Mesothelial cell of epicardium (in vitro differentiated cells): ENCODE data around the gene COL26A1. TPM values are rescaled to one million over a fixed set of nuclear protein-coding genes. Genes with fewer than 3 reads are reported as not detected.

ENCODE experiments used
- DNase-seq, 2 experiments: peaks; one replicate each; pipeline ENCODE4 v3.0.0; 2021; ENCODE audit warnings: low spot score in 2 of 2; ENCODE audit not compliant: unreplicated experiment in 2 of 2
- H3K27ac Mint-ChIP-seq: 2 replicates; pipeline ENCODE4 v1.8.0; 2021; ENCODE audit warnings: mixed read lengths
- H3K27me3 Mint-ChIP-seq: 2 replicates; pipeline ENCODE4 v1.8.0; 2021; ENCODE audit warnings: low read depth, mixed read lengths
- H3K36me3 Mint-ChIP-seq: 2 replicates; pipeline ENCODE4 v1.8.0; 2021; ENCODE audit warnings: mixed read lengths
- H3K4me1 Mint-ChIP-seq: 2 replicates; pipeline ENCODE4 v1.8.0; 2021; ENCODE audit warnings: mixed read lengths
- H3K4me3 Mint-ChIP-seq: 2 replicates; pipeline ENCODE4 v1.8.0; 2021; ENCODE audit warnings: mild to moderate bottlenecking, moderate library complexity, mixed read lengths
- H3K9me3 Mint-ChIP-seq: 2 replicates; pipeline ENCODE4 v1.8.0; 2021; ENCODE audit warnings: mixed read lengths
- total RNA-seq: library from RNA; stranded (reverse); gene quantifications from 3 replicates; pipeline ENCODE4 v1.2.1, GENCODE V29; 2021
- TF ChIP-seq, protein P1 (sequence below): fragments of 200-600 bp; sonication (generic); IDR thresholded peaks from one replicate; pipeline ENCODE4 v1.5.0; 2021; ENCODE audit warnings: antibody characterized with exemption; ENCODE audit not compliant: unreplicated experiment

The COL26A1 gene
- total RNA-seq, 1 donor from 2014 or later, result 105 TPM

DNA sequence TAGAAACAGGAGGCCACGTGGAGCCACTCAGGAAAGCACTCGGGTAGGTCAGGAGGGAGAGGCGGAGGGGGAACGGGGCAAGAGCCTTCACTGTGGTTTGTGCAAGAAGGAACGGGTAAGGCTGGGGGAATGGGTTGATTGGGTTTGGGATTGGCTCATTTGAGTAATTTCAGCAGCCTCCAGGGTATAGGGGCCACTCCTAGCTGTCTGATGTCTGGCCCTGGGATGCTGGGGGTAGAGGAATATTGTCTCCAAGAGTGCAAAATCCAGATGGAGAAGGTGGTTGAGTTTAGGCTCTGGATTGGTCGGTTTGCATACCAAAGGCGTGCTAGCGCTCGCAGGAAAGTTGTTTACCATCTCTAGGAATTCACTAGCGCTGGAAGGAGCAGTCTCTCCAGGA is 219.2 kb downstream of the COL26A1 start:
- H3K4me3 Mint-ChIP-seq, result no peak overlapping the region
- no peak overlapping the region for H3K27ac Mint-ChIP-seq
- H3K27me3 Mint-ChIP-seq, result peaks cover 4% of the 10 kb centered on the region
- peaks cover 9% of the 10 kb centered on the region for H3K9me3 Mint-ChIP-seq
- H3K36me3 Mint-ChIP-seq, result no peaks in the 10 kb centered on the region
- H3K4me1 Mint-ChIP-seq, result peaks cover 17% of the 10 kb centered on the region
- TF ChIP-seq, protein P1, sequence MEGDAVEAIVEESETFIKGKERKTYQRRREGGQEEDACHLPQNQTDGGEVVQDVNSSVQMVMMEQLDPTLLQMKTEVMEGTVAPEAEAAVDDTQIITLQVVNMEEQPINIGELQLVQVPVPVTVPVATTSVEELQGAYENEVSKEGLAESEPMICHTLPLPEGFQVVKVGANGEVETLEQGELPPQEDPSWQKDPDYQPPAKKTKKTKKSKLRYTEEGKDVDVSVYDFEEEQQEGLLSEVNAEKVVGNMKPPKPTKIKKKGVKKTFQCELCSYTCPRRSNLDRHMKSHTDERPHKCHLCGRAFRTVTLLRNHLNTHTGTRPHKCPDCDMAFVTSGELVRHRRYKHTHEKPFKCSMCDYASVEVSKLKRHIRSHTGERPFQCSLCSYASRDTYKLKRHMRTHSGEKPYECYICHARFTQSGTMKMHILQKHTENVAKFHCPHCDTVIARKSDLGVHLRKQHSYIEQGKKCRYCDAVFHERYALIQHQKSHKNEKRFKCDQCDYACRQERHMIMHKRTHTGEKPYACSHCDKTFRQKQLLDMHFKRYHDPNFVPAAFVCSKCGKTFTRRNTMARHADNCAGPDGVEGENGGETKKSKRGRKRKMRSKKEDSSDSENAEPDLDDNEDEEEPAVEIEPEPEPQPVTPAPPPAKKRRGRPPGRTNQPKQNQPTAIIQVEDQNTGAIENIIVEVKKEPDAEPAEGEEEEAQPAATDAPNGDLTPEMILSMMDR, result no peak
- no peak for DNase-seq

DNA sequence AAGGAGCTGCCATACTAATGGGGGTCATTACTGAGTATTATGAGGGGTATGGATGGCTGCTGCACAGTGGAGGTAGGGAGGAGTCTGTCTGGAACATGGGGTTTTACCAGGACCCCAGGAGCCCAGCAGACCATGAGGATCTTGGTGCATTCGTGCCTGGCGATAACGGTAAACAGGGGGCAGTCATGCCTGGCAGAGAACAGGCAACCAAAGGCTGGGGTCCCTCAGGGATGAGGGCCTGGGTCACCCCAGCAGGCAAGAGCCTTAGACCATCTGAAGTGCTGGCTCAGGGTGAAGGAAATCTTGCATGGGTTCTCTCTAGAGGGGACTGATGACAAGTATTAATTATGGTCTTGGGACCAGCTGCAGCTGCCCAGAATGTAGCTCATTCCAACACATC is 220.3 kb downstream of the COL26A1 start:
- DNase-seq, result peak in 1 of 2 experiments; percentile 26
- H3K27ac Mint-ChIP-seq, result no peak overlapping the region
- TF ChIP-seq, protein P1, result no peak
- H3K36me3 Mint-ChIP-seq, result no peaks in the 10 kb centered on the region
- H3K27me3 Mint-ChIP-seq, result peaks cover 8% of the 10 kb centered on the region
- H3K4me3 Mint-ChIP-seq, result no peak overlapping the region
- peaks cover 26% of the 10 kb centered on the region for H3K4me1 Mint-ChIP-seq
- peaks cover 9% of the 10 kb centered on the region for H3K9me3 Mint-ChIP-seq

DNA sequence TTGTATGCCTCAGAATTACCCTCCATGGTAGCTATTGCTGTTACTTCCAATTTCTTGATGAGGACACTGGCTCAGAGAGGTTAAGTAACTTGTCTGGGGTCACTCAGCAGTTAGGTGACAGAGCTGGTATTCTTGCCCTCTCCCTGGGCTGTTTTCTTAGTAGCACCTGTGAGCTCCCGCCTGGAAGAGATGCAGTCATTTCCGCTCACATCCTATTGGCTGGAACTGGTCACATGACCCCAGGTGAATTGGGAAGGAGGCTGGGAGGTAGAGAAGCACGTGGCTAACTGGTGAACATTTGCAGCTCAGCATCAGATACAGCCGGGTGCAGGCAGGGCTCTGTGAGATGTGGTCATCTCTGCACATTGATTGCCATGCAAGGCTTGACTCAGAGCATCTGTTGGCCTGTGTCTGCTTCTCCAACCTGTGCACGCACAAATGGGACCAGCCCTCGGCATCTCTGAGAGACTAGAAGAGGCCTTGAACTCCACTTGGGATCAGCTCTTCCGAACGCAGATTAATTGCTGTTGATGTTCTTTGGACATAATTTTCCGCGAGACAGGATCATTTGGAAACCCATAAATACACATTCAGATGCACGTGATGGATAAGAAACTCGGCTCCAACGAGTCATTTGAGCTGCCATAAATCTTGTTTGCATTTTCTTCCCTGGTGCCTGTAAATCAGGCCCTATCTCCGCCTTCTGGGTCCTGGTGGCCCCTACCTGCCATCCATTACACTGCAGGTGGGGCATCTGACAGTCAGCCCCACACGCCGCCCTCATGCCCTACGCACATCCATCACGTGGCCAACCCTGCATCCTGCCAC is 223.6 kb downstream of the COL26A1 start:
- DNase-seq, result peak in 1 of 2 experiments; percentile 39
- TF ChIP-seq, protein P1, result no peak
- Mint-ChIP-seq H3K9me3 (peaks cover 9% of the 10 kb centered on the region), H3K27me3 (peaks cover 18% of the 10 kb centered on the region), H3K27ac (peak overlapping the region; percentile 53), H3K4me1 (peaks cover 55% of the 10 kb centered on the region), H3K36me3 (no peaks in the 10 kb centered on the region), H3K4me3 (no peak overlapping the region)

DNA sequence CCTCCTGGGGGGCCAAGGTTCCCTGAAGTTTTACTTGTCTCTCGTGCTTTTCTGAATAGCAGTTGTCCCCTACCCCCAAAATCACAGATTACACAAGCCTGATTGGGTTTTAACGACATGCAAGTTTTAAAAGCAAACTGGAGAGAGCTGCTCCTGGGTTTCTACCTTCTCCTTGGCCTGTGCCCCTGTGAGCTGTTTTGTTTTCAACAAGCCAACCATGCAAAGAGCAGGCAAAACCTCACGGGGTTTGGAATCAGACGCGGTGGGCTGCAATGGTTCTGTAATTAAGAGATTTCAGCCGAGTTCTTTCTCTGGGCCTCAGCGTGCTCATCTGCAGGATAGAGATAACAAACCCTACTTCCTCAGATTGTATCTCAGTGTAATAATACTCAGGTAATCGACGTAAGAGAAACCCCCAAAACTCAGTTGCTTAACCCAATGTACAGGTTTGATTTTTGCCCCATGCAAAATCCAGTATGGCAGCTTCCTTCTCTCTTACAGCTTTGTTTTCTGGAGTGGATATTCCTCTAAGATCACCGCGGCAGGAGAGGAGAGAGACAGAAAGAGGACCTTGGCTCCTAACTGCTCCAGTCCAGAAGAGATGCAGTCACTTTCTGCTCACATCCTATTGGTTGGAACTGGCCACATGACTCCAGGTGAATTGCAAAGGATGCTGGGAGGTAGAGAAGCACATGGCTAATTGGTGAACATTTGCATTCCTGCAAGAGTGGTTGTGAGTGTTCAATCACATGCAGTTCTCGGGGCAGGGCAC is 224.4 kb downstream of the COL26A1 start:
- H3K4me3 Mint-ChIP-seq, result no peak overlapping the region
- peaks cover 18% of the 10 kb centered on the region for H3K27me3 Mint-ChIP-seq
- H3K27ac Mint-ChIP-seq, result peak overlapping the region; percentile 53
- H3K36me3 Mint-ChIP-seq, result no peaks in the 10 kb centered on the region
- peak in 1 of 2 experiments; percentile 29 for DNase-seq
- peaks cover 9% of the 10 kb centered on the region for H3K9me3 Mint-ChIP-seq
- H3K4me1 Mint-ChIP-seq, result peaks cover 53% of the 10 kb centered on the region
- TF ChIP-seq, protein P1, result no peak

DNA sequence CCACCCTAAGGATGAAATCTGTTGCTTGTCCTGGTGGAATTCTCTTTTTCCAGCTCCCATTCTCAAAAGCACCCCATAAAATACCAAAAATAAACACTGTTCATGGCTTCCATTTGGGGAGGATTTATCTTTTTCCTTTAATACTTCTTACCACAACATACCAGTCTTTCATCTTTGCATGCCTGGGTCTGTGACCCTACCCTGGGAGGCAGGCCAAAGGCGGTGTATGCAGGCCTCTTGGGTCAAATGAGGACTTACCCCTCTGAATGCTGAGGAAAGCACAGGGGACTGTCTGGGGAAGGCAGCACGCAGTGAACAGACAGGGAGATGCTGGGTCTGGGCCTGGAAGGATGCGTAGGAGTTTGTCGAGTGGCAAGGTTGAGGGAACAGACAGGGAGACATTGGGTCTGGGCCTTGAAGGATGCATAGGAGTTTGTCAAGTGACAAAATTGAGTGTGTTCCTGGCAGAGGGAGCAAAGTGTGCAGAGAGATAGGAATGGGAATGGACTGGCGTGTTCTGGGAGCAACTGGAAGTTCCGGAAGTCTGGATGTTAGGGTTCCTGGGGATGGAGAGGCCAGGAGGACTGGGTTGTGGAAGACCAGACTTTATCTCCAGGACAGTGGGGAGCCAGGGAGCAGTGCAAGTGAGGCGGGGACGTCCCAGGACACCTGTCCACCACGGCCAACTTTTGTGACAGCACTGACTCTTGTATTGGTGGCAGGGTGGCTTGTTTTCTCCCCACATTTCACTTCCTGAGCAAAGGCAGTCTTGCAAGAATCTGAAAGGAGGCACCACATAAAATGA is 225.7 kb downstream of the COL26A1 start:
- TF ChIP-seq, protein P1, result no peak
- H3K4me1 Mint-ChIP-seq, result peaks cover 53% of the 10 kb centered on the region
- peaks cover 3% of the 10 kb centered on the region for H3K9me3 Mint-ChIP-seq
- H3K27me3 Mint-ChIP-seq, result peaks cover 29% of the 10 kb centered on the region
- no peak overlapping the region for H3K4me3 Mint-ChIP-seq
- no peaks in the 10 kb centered on the region for H3K36me3 Mint-ChIP-seq
- DNase-seq, result peak in 1 of 2 experiments; percentile 34
- peak overlapping the region; percentile 28 for H3K27ac Mint-ChIP-seq
